OCI-LY3 (cell line): ENCODE data around the gene ZFP1.

Experiments
- H2AFZ ChIP-seq: fragments of 200-600, 300-600 bp; shearing (Covaris generic); 2 replicates; pipeline ENCODE4 v1.6.0; 2014; ENCODE audit warnings: antibody characterized with exemption, low read depth, low read length
- H3K27ac ChIP-seq: fragments of 200-600, 300-600 bp; sonication (generic); 2 replicates; pipeline ENCODE4 v1.5.1; 2014; ENCODE audit warnings: mild to moderate bottlenecking, low read length, moderate library complexity, mixed read lengths
- H3K27me3 ChIP-seq: fragments of 200-600, 300-600 bp; sonication (generic); 2 replicates; pipeline ENCODE4 v1.6.1; 2014; ENCODE audit warnings: low read depth, low read length, mixed read lengths
- H3K36me3 ChIP-seq: fragments of 200-600, 300-600 bp; sonication (generic); replicated peaks from 2 replicates; pipeline ENCODE3; 2014; ENCODE audit warnings: low read depth, low read length, mixed read lengths
- H3K4me1 ChIP-seq: fragments of 300-600, 200-600 bp; sonication (generic); 2 replicates; pipeline ENCODE4 v1.6.1; 2014; ENCODE audit warnings: low read length, mixed read lengths
- H3K4me2 ChIP-seq: fragments of 200-600, 300-600 bp; sonication (generic); 2 replicates; pipeline ENCODE4 v1.6.1; 2014; ENCODE audit warnings: low read length, mixed read lengths
- H3K4me3 ChIP-seq: fragments of 300-600, 200-600 bp; sonication (generic); 2 replicates; pipeline ENCODE4 v1.5.1; 2014; ENCODE audit warnings: antibody characterized with exemption, mild to moderate bottlenecking, low read length, moderate library complexity
- H3K79me2 ChIP-seq: fragments of 300-600, 200-600 bp; shearing (Covaris generic); 2 replicates; pipeline ENCODE4 v1.6.1; 2014; ENCODE audit warnings: mild to moderate bottlenecking, low read length, mixed read lengths
- H3K9ac ChIP-seq: fragments of 300-600, 200-600 bp; shearing (Covaris generic); 2 replicates; pipeline ENCODE4 v1.6.0; 2014; ENCODE audit warnings: mild to moderate bottlenecking, low read length, moderate library complexity
- H3K9me3 ChIP-seq: fragments of 200-600, 300-600 bp; shearing (Covaris generic); 2 replicates; pipeline ENCODE4 v1.6.1; 2014; ENCODE audit warnings: low read length, mixed read lengths; ENCODE audit not compliant: insufficient read depth
- H4K20me1 ChIP-seq: fragments of 200-600, 300-600 bp; sonication (generic); 2 replicates; pipeline ENCODE4 v1.6.1; 2016; ENCODE audit warnings: low read length, mixed read lengths; ENCODE audit not compliant: insufficient read depth
- CTCF ChIP-seq: fragments of 200-600, 300-600 bp; sonication (generic); IDR thresholded peaks from 2 replicates; pipeline ENCODE4 v1.5.1; 2014; ENCODE audit warnings: antibody characterized with exemption, low read length, low read depth
- EZH2phosphoT487 ChIP-seq: fragments of 200-600 bp; shearing (Covaris generic); IDR thresholded peaks from 2 replicates; pipeline ENCODE4 v1.6.1; 2018; ENCODE audit warnings: antibody characterized with exemption, mixed run types, low read depth

The ZFP1 gene

GRCh38 chr16:75139498-75139897, 8.8 kb upstream of the ZFP1 start:
- no peaks in the 10 kb centered on the region for H3K36me3 ChIP-seq
- no peaks in the 10 kb centered on the region for H4K20me1 ChIP-seq
- H3K4me3 ChIP-seq: no peak overlapping the region
- no peaks in the 10 kb centered on the region for H3K9me3 ChIP-seq
- H3K9ac ChIP-seq: no peak overlapping the region
- H3K79me2 ChIP-seq: no peaks in the 10 kb centered on the region
- no peak overlapping the region for H3K27ac ChIP-seq
- H2AFZ ChIP-seq: no peak overlapping the region
- H3K4me1 ChIP-seq: peaks cover 11% of the 10 kb centered on the region
- no peak overlapping the region for H3K4me2 ChIP-seq
- TF ChIP-seq CTCF (no peak), EZH2phosphoT487 (no peak)
- H3K27me3 ChIP-seq: no peaks in the 10 kb centered on the region

GRCh38 chr16:75143941-75144340, 4.4 kb upstream of the ZFP1 start:
- Histone ChIP-seq H4K20me1 (no peaks in the 10 kb centered on the region), H3K27ac (no peak overlapping the region), H2AFZ (no peak overlapping the region), H3K9me3 (no peaks in the 10 kb centered on the region), H3K4me3 (no peak overlapping the region), H3K36me3 (no peaks in the 10 kb centered on the region), H3K9ac (no peak overlapping the region), H3K27me3 (no peaks in the 10 kb centered on the region), H3K4me2 (no peak overlapping the region), H3K79me2 (peaks cover 2% of the 10 kb centered on the region), H3K4me1 (peaks cover 7% of the 10 kb centered on the region; the same call in 1 of the 2 replicates)
- TF ChIP-seq CTCF (no peak), EZH2phosphoT487 (no peak)

DNA sequence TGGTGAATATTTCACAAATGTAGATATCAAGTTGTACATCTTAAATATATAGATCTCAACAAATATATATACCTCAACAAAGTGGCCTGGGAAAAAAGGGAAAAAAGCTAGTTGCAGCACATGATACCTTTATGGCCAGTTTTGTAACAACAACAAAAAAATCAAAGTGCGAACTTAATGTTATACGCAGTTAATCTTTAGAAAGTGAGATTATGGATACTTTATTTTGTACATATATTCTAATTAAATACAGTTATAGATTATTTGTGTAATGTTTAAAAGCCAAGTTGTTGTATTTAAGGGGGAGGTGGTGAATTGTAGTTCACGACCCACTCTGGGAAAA, 385 bp upstream of the ZFP1 start:
- peak overlapping the region; percentile 91 for H3K9ac ChIP-seq
- H3K4me3 ChIP-seq: peak overlapping the region; percentile 84
- TF ChIP-seq EZH2phosphoT487 (no peak), CTCF (no peak)
- no peaks in the 10 kb centered on the region for H4K20me1 ChIP-seq
- H3K36me3 ChIP-seq: peaks cover 20% of the 10 kb centered on the region
- no peak overlapping the region for H3K27ac ChIP-seq
- peak overlapping the region; percentile 71 for H2AFZ ChIP-seq
- no peaks in the 10 kb centered on the region for H3K27me3 ChIP-seq
- H3K4me2 ChIP-seq: peak overlapping the region; percentile 69
- H3K79me2 ChIP-seq: peaks cover 31% of the 10 kb centered on the region
- peaks cover 15% of the 10 kb centered on the region for H3K4me1 ChIP-seq
- 0 out of 2 replicates have a peak, but pooled peaks cover 5% of the 10 kb centered on the region for H3K9me3 ChIP-seq

GRCh38 chr16:75151798-75152197, 3.5 kb downstream of the ZFP1 start:
- Histone ChIP-seq H4K20me1 (no peaks in the 10 kb centered on the region), H3K4me1 (peaks cover 18% of the 10 kb centered on the region), H3K27me3 (no peaks in the 10 kb centered on the region), H3K9me3 (peaks cover 12% of the 10 kb centered on the region), H3K27ac (peak overlapping the region; percentile 80), H3K79me2 (peaks cover 41% of the 10 kb centered on the region), H3K4me2 (peak overlapping the region; percentile 53; the same call in 1 of the 2 replicates), H3K36me3 (peaks cover 55% of the 10 kb centered on the region), H2AFZ (no peak overlapping the region), H3K9ac (no peak overlapping the region), H3K4me3 (no peak overlapping the region)
- TF ChIP-seq EZH2phosphoT487: no peak
- no peak for TF ChIP-seq CTCF
